ENCODE data around the gene CCM2.

The CCM2 gene

GRCh38 chr7:44964384-44964830 is 35.6 kb upstream of the CCM2 start:
- no peaks in the 10 kb centered on the region for H3K9me3 ChIP-seq (ENCODE audit: control insufficient read depth, insufficient read depth, low read length)
- H3K4me3 ChIP-seq (ENCODE audit: low read depth, low read length) = no peak overlapping the region
- H3K4me1 ChIP-seq (ENCODE audit: control insufficient read depth, insufficient read depth, low read length) = no peaks in the 10 kb centered on the region
- no peak overlapping the region for H3K9ac ChIP-seq (ENCODE audit: low read depth, low read length)
- no peaks in the 10 kb centered on the region for H3K36me3 ChIP-seq (ENCODE audit: control insufficient read depth, insufficient read depth, low read length)
- peaks cover 23% of the 10 kb centered on the region for H3K27me3 ChIP-seq (ENCODE audit: control insufficient read depth, insufficient read depth, low read length)

GRCh38 chr7:44964831-44965440 is 35.1 kb upstream of the CCM2 start:
- H3K4me1 ChIP-seq (ENCODE audit: control insufficient read depth, insufficient read depth, low read length) = no peaks in the 10 kb centered on the region
- no peaks in the 10 kb centered on the region for H3K36me3 ChIP-seq (ENCODE audit: control insufficient read depth, insufficient read depth, low read length)
- no peak overlapping the region for H3K9ac ChIP-seq (ENCODE audit: low read depth, low read length)
- no peaks in the 10 kb centered on the region for H3K9me3 ChIP-seq (ENCODE audit: control insufficient read depth, insufficient read depth, low read length)
- peaks cover 23% of the 10 kb centered on the region for H3K27me3 ChIP-seq (ENCODE audit: control insufficient read depth, insufficient read depth, low read length)
- H3K4me3 ChIP-seq (ENCODE audit: low read depth, low read length) = no peak overlapping the region

- Histone ChIP-seq H3K9ac (ENCODE audit: low read depth, low read length) (no peak overlapping the region), H3K9me3 (ENCODE audit: control insufficient read depth, insufficient read depth, low read length) (no peaks in the 10 kb centered on the region), H3K4me1 (ENCODE audit: control insufficient read depth, insufficient read depth, low read length) (no peaks in the 10 kb centered on the region), H3K36me3 (ENCODE audit: control insufficient read depth, insufficient read depth, low read length) (no peaks in the 10 kb centered on the region), H3K4me3 (ENCODE audit: low read depth, low read length) (no peak overlapping the region), H3K27me3 (ENCODE audit: control insufficient read depth, insufficient read depth, low read length) (peaks cover 20% of the 10 kb centered on the region)
Observed at GRCh38 chr7:44965441-44965903, 34.5 kb upstream of the CCM2 start.

GRCh38 chr7:44965937-44966730 is 33.9 kb upstream of the CCM2 start:
- H3K27me3 ChIP-seq (ENCODE audit: control insufficient read depth, insufficient read depth, low read length) = peaks cover 19% of the 10 kb centered on the region
- no peaks in the 10 kb centered on the region for H3K9me3 ChIP-seq (ENCODE audit: control insufficient read depth, insufficient read depth, low read length)
- no peaks in the 10 kb centered on the region for H3K36me3 ChIP-seq (ENCODE audit: control insufficient read depth, insufficient read depth, low read length)
- H3K4me1 ChIP-seq (ENCODE audit: control insufficient read depth, insufficient read depth, low read length) = no peaks in the 10 kb centered on the region
- H3K9ac ChIP-seq (ENCODE audit: low read depth, low read length) = no peak overlapping the region
- H3K4me3 ChIP-seq (ENCODE audit: low read depth, low read length) = no peak overlapping the region

- H3K4me1 ChIP-seq (ENCODE audit: control insufficient read depth, insufficient read depth, low read length) = no peaks in the 10 kb centered on the region
- H3K9me3 ChIP-seq (ENCODE audit: control insufficient read depth, insufficient read depth, low read length) = no peaks in the 10 kb centered on the region
- H3K4me3 ChIP-seq (ENCODE audit: low read depth, low read length) = no peak overlapping the region
- no peaks in the 10 kb centered on the region for H3K36me3 ChIP-seq (ENCODE audit: control insufficient read depth, insufficient read depth, low read length)
- H3K9ac ChIP-seq (ENCODE audit: low read depth, low read length) = no peak overlapping the region
- peaks cover 17% of the 10 kb centered on the region for H3K27me3 ChIP-seq (ENCODE audit: control insufficient read depth, insufficient read depth, low read length)
Observed at GRCh38 chr7:44966731-44967538, 33.1 kb upstream of the CCM2 start.

- H3K9me3 ChIP-seq (ENCODE audit: control insufficient read depth, insufficient read depth, low read length) = no peaks in the 10 kb centered on the region
- no peak overlapping the region for H3K9ac ChIP-seq (ENCODE audit: low read depth, low read length)
- H3K4me1 ChIP-seq (ENCODE audit: control insufficient read depth, insufficient read depth, low read length) = no peaks in the 10 kb centered on the region
- no peak overlapping the region for H3K4me3 ChIP-seq (ENCODE audit: low read depth, low read length)
- peaks cover 10% of the 10 kb centered on the region for H3K27me3 ChIP-seq (ENCODE audit: control insufficient read depth, insufficient read depth, low read length)
- H3K36me3 ChIP-seq (ENCODE audit: control insufficient read depth, insufficient read depth, low read length) = no peaks in the 10 kb centered on the region
Observed at GRCh38 chr7:44967571-44968446, 32.2 kb upstream of the CCM2 start.

- H3K9ac ChIP-seq (ENCODE audit: low read depth, low read length) = no peak overlapping the region
- H3K4me3 ChIP-seq (ENCODE audit: low read depth, low read length) = no peak overlapping the region
- peaks cover 1% of the 10 kb centered on the region for H3K27me3 ChIP-seq (ENCODE audit: control insufficient read depth, insufficient read depth, low read length)
- no peaks in the 10 kb centered on the region for H3K4me1 ChIP-seq (ENCODE audit: control insufficient read depth, insufficient read depth, low read length)
- no peaks in the 10 kb centered on the region for H3K36me3 ChIP-seq (ENCODE audit: control insufficient read depth, insufficient read depth, low read length)
- H3K9me3 ChIP-seq (ENCODE audit: control insufficient read depth, insufficient read depth, low read length) = no peaks in the 10 kb centered on the region
Observed at GRCh38 chr7:44969049-44969700, 30.8 kb upstream of the CCM2 start.

GRCh38 chr7:44969701-44970522 is 30.1 kb upstream of the CCM2 start:
- Histone ChIP-seq H3K9me3 (ENCODE audit: control insufficient read depth, insufficient read depth, low read length) (no peaks in the 10 kb centered on the region), H3K36me3 (ENCODE audit: control insufficient read depth, insufficient read depth, low read length) (no peaks in the 10 kb centered on the region), H3K4me3 (ENCODE audit: low read depth, low read length) (no peak overlapping the region), H3K27me3 (ENCODE audit: control insufficient read depth, insufficient read depth, low read length) (no peaks in the 10 kb centered on the region), H3K4me1 (ENCODE audit: control insufficient read depth, insufficient read depth, low read length) (no peaks in the 10 kb centered on the region), H3K9ac (ENCODE audit: low read depth, low read length) (no peak overlapping the region)

- H3K4me1 ChIP-seq (ENCODE audit: control insufficient read depth, insufficient read depth, low read length) = no peaks in the 10 kb centered on the region
- H3K4me3 ChIP-seq (ENCODE audit: low read depth, low read length) = no peak overlapping the region
- no peak overlapping the region for H3K9ac ChIP-seq (ENCODE audit: low read depth, low read length)
- no peaks in the 10 kb centered on the region for H3K9me3 ChIP-seq (ENCODE audit: control insufficient read depth, insufficient read depth, low read length)
- no peaks in the 10 kb centered on the region for H3K27me3 ChIP-seq (ENCODE audit: control insufficient read depth, insufficient read depth, low read length)
- peaks cover 1% of the 10 kb centered on the region for H3K36me3 ChIP-seq (ENCODE audit: control insufficient read depth, insufficient read depth, low read length)
Observed at GRCh38 chr7:44970523-44971051, 29.4 kb upstream of the CCM2 start.
